HepG2 (cell line): ENCODE data around the gene CRISPLD2. TPM values are rescaled to one million over a fixed set of nuclear protein-coding genes. Genes with fewer than 3 reads are reported as not detected.
A peak's percentile ranks its signal among the peaks of the same experiment; 100 is the strongest.

Experiments used
- ATAC-seq: fragments of 200-7000 bp; cut with Tn5 transposase; 3 replicates; pipeline ENCODE4 v1.9.1; 2020; ENCODE audit warnings: mild to moderate bottlenecking, moderate library complexity
- BruUV-seq: library from RNA; stranded (reverse); fragments of 400-500 nt; replicated peaks from 2 replicates; lab custom pipeline; 2021; lab: Mats Ljungman, UMichigan
- CTCF ChIA-PET: fragments of 300-600 bp; formaldehyde crosslinking; extraction: SDS; loops from one replicate; lab custom pipeline; 2021; ENCODE audit warnings: low total read pairs, inconsistent platforms, low intra/inter-chr PET ratio; lab: Yijun Ruan, JAX
- POLR2A ChIA-PET: fragments of 350-600 bp; sonication (Branson Sonifier 250); formaldehyde crosslinking; loops from one replicate; lab custom pipeline; 2020; ENCODE audit warnings: antibody characterized with exemption, inconsistent platforms; lab: Yijun Ruan, JAX
- DNase-seq: peaks from one replicate; pipeline ENCODE4 v3.0.0-alpha.2; 2015; ENCODE audit warnings: low spot score
- FAIRE-seq: peaks from 3 replicates; lab custom pipeline; 2011; peaks lifted over from hg19 to GRCh38; lab: Jason Lieb, UNC
- H2AFZ ChIP-seq: one replicate; pipeline ENCODE4 v1.6.1; 2011; ENCODE audit warnings: low read length, inconsistent platforms
- H3K27ac ChIP-seq: fragments of 300-600 bp; 3 replicates; pipeline ENCODE4 v1.8.0; 2011; ENCODE audit warnings: mixed run types, mild to moderate bottlenecking, mixed read lengths, low read length, inconsistent platforms; ENCODE audit not compliant: insufficient read depth; ENCODE audit errors: extremely low read length
- H3K27me3 ChIP-seq, 2 experiments: fragments of 200-600 bp in 1 of 2; 2 replicates in 1 of 2; 3 replicates in 1 of 2; pipeline versions ENCODE4 v1.6.0 to v1.8.0; 2011; ENCODE audit warnings: low read length in 2 of 2, mild to moderate bottlenecking in 2 of 2, moderate library complexity in 2 of 2, inconsistent platforms in 1 of 2; ENCODE audit not compliant: insufficient read depth in 2 of 2, control insufficient read depth in 1 of 2
- H3K36me3 ChIP-seq, 2 experiments: fragments of 200-600 bp in 1 of 2; replicated peaks in 1 of 2; 2 replicates in 1 of 2; 3 replicates in 1 of 2; pipeline versions ENCODE4 v1.5.1 to v1.8.0; 2011; ENCODE audit warnings: low read length in 2 of 2, inconsistent platforms in 1 of 2; ENCODE audit not compliant: insufficient read depth in 2 of 2, control insufficient read depth in 1 of 2
- H3K4me1 ChIP-seq: 2 replicates; pipeline ENCODE4 v1.5.1; 2012; ENCODE audit warnings: low read length, inconsistent platforms; ENCODE audit not compliant: insufficient read depth
- H3K4me2 ChIP-seq: 2 replicates; pipeline ENCODE4 v1.6.0; 2011; ENCODE audit warnings: low read depth, low read length, inconsistent platforms
- H3K4me3 ChIP-seq, 3 experiments: fragments of 200-600 bp in 1 of 3; sonication (generic), shearing (Covaris generic) in 1 of 3; replicated peaks in 1 of 3; 2 replicates each; pipeline ENCODE4 v1.5.1; 2011 to 2016; ENCODE audit warnings: low read length in 3 of 3, inconsistent platforms in 2 of 3, low read depth in 2 of 3, mild to moderate bottlenecking in 2 of 3, control low read depth in 1 of 3, mixed read lengths in 1 of 3; ENCODE audit not compliant: insufficient read depth in 1 of 3
- H3K79me2 ChIP-seq: one replicate; pipeline ENCODE4 v1.6.1; 2011; ENCODE audit warnings: low read length, inconsistent platforms; ENCODE audit not compliant: insufficient read depth
- H3K9ac ChIP-seq: 2 replicates; pipeline ENCODE4 v1.6.0; 2011; ENCODE audit warnings: mild to moderate bottlenecking, low read depth, low read length, inconsistent platforms; ENCODE audit not compliant: insufficient read depth
- H3K9me3 ChIP-seq: 2 replicates; pipeline ENCODE4 v1.5.1; 2012; ENCODE audit warnings: mild to moderate bottlenecking, low read length
- H4K20me1 ChIP-seq: 2 replicates; pipeline ENCODE4 v1.6.0; 2011; ENCODE audit warnings: inconsistent platforms, mild to moderate bottlenecking, low read length, moderate library complexity; ENCODE audit not compliant: insufficient read depth
- CHD4 ChIP-seq: fragments of 200-600 bp; sonication (generic); IDR thresholded peaks from 2 replicates; pipeline ENCODE4 v1.7.0; 2017; ENCODE audit warnings: mild to moderate bottlenecking, low read length, borderline replicate concordance
- FLYWCH1 ChIP-seq: sonication (generic); formaldehyde crosslinking; IDR thresholded peaks from 2 replicates; pipeline ENCODE4 v1.8.1; 2023; ENCODE audit warnings: mild to moderate bottlenecking, missing genetic modification reagents
- HES4 ChIP-seq: sonication (generic); formaldehyde crosslinking; IDR thresholded peaks from 2 replicates; pipeline ENCODE4 v1.9.0; 2021; ENCODE audit warnings: mild to moderate bottlenecking, missing genetic modification reagents, borderline replicate concordance
- HMGXB3 ChIP-seq: sonication (generic); formaldehyde crosslinking; IDR thresholded peaks from 2 replicates; pipeline ENCODE4 v1.4.0; 2020; ENCODE audit warnings: missing genetic modification reagents, borderline replicate concordance
- KDM3A ChIP-seq: IDR thresholded peaks from 2 replicates; pipeline ENCODE4 v1.6.1; 2018; ENCODE audit warnings: low read depth, missing compliant biosample characterization
- KLF12 ChIP-seq: sonication (generic); formaldehyde crosslinking; IDR thresholded peaks from 2 replicates; pipeline ENCODE4 v1.4.0; 2020; ENCODE audit warnings: missing genetic modification reagents, borderline replicate concordance
- NR3C1 ChIP-seq: sonication (generic); formaldehyde crosslinking; IDR thresholded peaks from 2 replicates; pipeline ENCODE4 v1.4.0; 2020; ENCODE audit warnings: missing genetic modification reagents
- PPARG ChIP-seq: conservative IDR thresholded peaks from 2 replicates; pipeline ENCODE4 v1.6.1; 2016; ENCODE audit warnings: missing biosample characterization, missing genetic modification reagents
- TSC22D2 ChIP-seq: sonication (generic); formaldehyde crosslinking; IDR thresholded peaks from 2 replicates; pipeline ENCODE4 v1.5.1; 2020; ENCODE audit warnings: missing genetic modification reagents, mild to moderate bottlenecking, borderline replicate concordance
- ZFP41 ChIP-seq: sonication (generic); formaldehyde crosslinking; IDR thresholded peaks from 2 replicates; pipeline ENCODE4 v1.4.0; 2020; ENCODE audit warnings: mild to moderate bottlenecking, missing genetic modification reagents, borderline replicate concordance
- ZMYM3 ChIP-seq: sonication (generic); formaldehyde crosslinking; IDR thresholded peaks from 2 replicates; pipeline ENCODE4 v1.5.1; 2020; ENCODE audit warnings: mild to moderate bottlenecking, missing genetic modification reagents
- ZNF101 ChIP-seq: sonication (generic); formaldehyde crosslinking; IDR thresholded peaks from 2 replicates; pipeline ENCODE4 v1.4.0; 2020; ENCODE audit warnings: mild to moderate bottlenecking, low read depth, missing genetic modification reagents, borderline replicate concordance
- ZNF260 ChIP-seq: sonication (generic); formaldehyde crosslinking; IDR thresholded peaks from 2 replicates; pipeline ENCODE4 v1.4.0; 2020; ENCODE audit warnings: missing genetic modification reagents, low read depth, mild to moderate bottlenecking, borderline replicate concordance
- ZNF580 ChIP-seq: IDR thresholded peaks from 2 replicates; pipeline ENCODE4 v1.6.1; 2016; ENCODE audit warnings: low read depth, borderline replicate concordance
- WGBS: methylation state at CpG from one replicate; pipeline ENCODE4 v1.1.6; 2017; ENCODE audit warnings: low lambda C conversion rate; 5-methylcytosine and 5-hydroxymethylcytosine counted together
- in situ Hi-C: cut with HindIII; loops from 2 replicates; pipeline ENCODE4 v1.10.0; 2017; ENCODE audit warnings: low pct_unique_long_range_greater_than_20kb; ENCODE audit not compliant: extremely low pct_ligation_motif_present
- intact Hi-C: fragments of 100-400 bp; cut with micrococcal nuclease; formaldehyde crosslinking; loops from one replicate; pipeline ENCODE4 v1.10.0; 2022; ENCODE audit not compliant: unreplicated experiment
- polyA plus RNA-seq, 8 experiments: library from polyadenylated mRNA; depleted of rRNA in 3 of 8; stranded (reverse) in 7 of 8; unstranded in 1 of 8; fragments of >200 nt; fragmentation: Illumina TruSeq in 4 of 8; extraction: Trizol in 4 of 8; gene quantifications; 2 replicates each; pipeline versions ENCODE4 v1.2.1 to v1.2.3, GENCODE V29; 2011 to 2016; ENCODE audit warnings: low read depth in 4 of 8, missing spikeins in 1 of 8, mixed read lengths in 1 of 8; ENCODE audit not compliant: insufficient read depth in 1 of 8
- total RNA-seq, 5 experiments: library from RNA; depleted of rRNA; stranded (reverse); fragments of >200 nt; fragmentation: Illumina TruSeq; extraction: Trizol; gene quantifications; 2 replicates each; pipeline ENCODE4 v1.2.3, GENCODE V29; 2016; ENCODE audit warnings: low read depth in 1 of 5

The CRISPLD2 gene
- total and polyA plus RNA-seq, 2 of the 13 experiments (the other 11 are each of a cell fraction or from before 2014, with no cell fraction given): 0.04 to 0.31 TPM

- H3K79me2 ChIP-seq: no peaks in the 10 kb centered on the region
- in situ Hi-C loops (no loop called here), intact Hi-C loops (no loop called here)
- ChIA-PET CTCF (no interaction called here), POLR2A (no interaction called here)
- no peaks in the 10 kb centered on the region for H3K36me3 ChIP-seq
- H3K9ac ChIP-seq: no peak overlapping the region
- no peak overlapping the region for H3K4me3 ChIP-seq
- no peaks in the 10 kb centered on the region for H3K9me3 ChIP-seq
- ATAC-seq (no peak), DNase-seq (no peak), FAIRE-seq (no peak)
- TF ChIP-seq ZMYM3 (CRISPR knock-in tag): peak; percentile 77; the same call in 1 of the 2 replicates
- 0 out of 2 replicates have a peak, but pooled peaks have one; percentile 51 for TF ChIP-seq CHD4
- no peak for TF ChIP-seq KLF12 (CRISPR knock-in tag)
- 44% methylated on average over 4 of the region's 4 CpGs for WGBS
- no TSS peak for BruUV-seq
- no peak overlapping the region for H3K4me2 ChIP-seq
- peaks cover 9 to 53% of the 10 kb centered on the region in 2 experiments; a peak in 4 of 5 replicates for H3K27me3 ChIP-seq
- H3K27ac ChIP-seq: no peak overlapping the region
- H4K20me1 ChIP-seq: no peaks in the 10 kb centered on the region
- peaks cover 26% of the 10 kb centered on the region for H3K4me1 ChIP-seq
- H2AFZ ChIP-seq: no peak overlapping the region
These were observed 111.3 kb downstream of the CRISPLD2 start for GRCh38 chr16:84931107-84931494.

- Histone ChIP-seq H3K36me3 (no peaks in the 10 kb centered on the region), H3K9me3 (no peaks in the 10 kb centered on the region), H3K9ac (no peak overlapping the region), H3K4me2 (no peak overlapping the region), H3K4me3 (no peak overlapping the region), H3K27me3 (peaks cover 9 to 53% of the 10 kb centered on the region in 2 experiments; a peak in 4 of 5 replicates), H2AFZ (no peak overlapping the region), H3K79me2 (no peaks in the 10 kb centered on the region), H4K20me1 (no peaks in the 10 kb centered on the region), H3K27ac (no peak overlapping the region), H3K4me1 (peaks cover 26% of the 10 kb centered on the region)
- DNase-seq (no peak), FAIRE-seq (no peak), ATAC-seq (no peak)
- ChIA-PET CTCF (no interaction called here), POLR2A (no interaction called here)
- in situ Hi-C loops (no loop called here), intact Hi-C loops (no loop called here)
- WGBS: 34% methylated on average over 5 of the region's 8 CpGs
- TF ChIP-seq HES4 (CRISPR knock-in tag): no peak
- TF ChIP-seq ZFP41 (CRISPR knock-in tag): no peak
- TF ChIP-seq CHD4: no peak
- no peak for TF ChIP-seq PPARG
- no peak for TF ChIP-seq ZNF580 (CRISPR knock-in tag)
- TF ChIP-seq FLYWCH1 (CRISPR knock-in tag): no peak
- no peak for TF ChIP-seq KDM3A (CRISPR knock-in tag)
- TF ChIP-seq NR3C1 (CRISPR knock-in tag): no peak
- TF ChIP-seq ZNF101 (CRISPR knock-in tag): no peak
- TF ChIP-seq ZNF260 (CRISPR knock-in tag): no peak
- TF ChIP-seq TSC22D2 (CRISPR knock-in tag): no peak
- TF ChIP-seq HMGXB3 (CRISPR knock-in tag): no peak
- no TSS peak for BruUV-seq
These were observed 111.7 kb downstream of the CRISPLD2 start for GRCh38 chr16:84931506-84931905.
